HG03025 (cell line): Measurements from ENCODE around the gene EGLN1.

Experiments
- ATAC-seq: cut with Tn5 transposase; IDR thresholded peaks from one replicate; pipeline ENCODE4 v1.9.1; 2021; ENCODE audit warnings: mild to moderate bottlenecking, moderate library complexity; ENCODE audit not compliant: unreplicated experiment, low FRiP score

The EGLN1 gene

DNA sequence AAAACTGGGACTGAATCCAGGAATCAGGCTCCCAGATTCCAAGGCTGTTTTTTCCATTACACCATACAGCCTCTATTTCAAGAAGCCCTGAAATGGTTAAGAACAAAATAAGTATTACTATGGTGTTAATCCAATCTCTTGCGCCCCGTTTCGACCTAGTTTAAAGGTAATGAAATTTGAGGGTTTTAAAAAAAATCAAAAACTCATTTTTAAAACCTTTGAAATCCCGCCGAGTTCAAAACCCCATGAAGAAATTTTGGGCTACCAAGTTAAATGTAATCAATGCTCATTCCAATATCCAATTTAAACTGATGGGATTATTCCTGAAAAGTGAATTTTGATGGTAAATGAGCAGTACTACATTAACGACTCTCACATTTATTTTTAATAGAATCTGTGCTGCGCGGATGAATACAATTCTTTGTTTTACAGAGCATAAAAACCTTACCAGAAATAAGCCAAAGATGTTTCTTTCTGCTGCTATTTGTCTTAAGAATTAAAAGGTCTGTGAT, 767 bp upstream of the EGLN1 start:
- no peak for ATAC-seq

DNA sequence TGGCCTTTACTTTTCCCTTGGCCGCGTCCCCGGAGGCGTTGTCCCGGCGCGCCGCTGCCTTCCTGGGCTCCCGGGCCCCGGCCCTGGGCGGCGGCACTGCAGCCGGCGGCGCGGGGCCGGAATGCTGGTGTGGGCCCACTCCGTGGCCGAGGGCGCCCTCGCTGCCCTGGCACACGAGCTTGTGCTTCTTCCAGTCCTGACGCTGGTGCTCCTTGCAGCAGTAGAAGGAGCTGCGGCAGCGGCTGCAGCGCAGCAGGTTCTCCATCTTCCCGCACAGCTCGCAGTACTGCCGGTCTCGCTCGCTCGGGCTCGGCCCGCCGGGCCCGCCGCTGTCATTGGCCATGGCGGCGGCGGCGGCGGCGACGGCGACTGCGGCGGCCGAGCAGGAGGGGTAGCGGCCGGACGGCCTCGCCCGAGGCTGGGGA, 529 bp downstream of the EGLN1 start:
- peak; percentile 30 for ATAC-seq

DNA sequence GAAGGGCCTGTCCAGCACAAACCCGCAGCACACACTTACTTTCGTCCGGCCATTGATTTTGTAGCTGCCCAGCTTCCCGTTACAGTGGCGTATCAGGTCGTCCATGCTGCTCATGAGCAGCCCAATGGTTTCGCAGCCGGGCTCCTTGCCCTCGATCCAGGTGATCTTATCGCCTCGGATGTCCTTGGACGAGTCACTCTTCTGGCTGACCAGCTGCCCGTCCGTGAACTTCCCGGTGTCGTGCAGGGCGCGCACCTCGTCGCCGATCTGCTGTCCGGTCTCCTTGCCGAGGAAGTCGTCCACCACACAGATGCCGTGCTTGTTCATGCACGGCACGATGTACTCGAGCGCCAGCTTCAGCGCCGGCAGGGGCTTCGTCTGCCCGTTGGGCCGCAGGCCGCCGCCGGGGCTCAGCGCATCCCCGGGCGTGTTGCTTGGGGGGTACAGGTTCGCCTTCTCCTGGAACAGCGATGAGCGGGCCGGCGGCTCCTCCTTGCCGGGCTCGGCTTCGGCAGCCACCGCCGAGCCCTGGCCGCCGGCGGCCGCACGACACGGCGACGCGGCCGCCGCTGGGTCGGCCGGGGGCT, 1.0 kb downstream of the EGLN1 start:
- peak; percentile 7 for ATAC-seq

DNA sequence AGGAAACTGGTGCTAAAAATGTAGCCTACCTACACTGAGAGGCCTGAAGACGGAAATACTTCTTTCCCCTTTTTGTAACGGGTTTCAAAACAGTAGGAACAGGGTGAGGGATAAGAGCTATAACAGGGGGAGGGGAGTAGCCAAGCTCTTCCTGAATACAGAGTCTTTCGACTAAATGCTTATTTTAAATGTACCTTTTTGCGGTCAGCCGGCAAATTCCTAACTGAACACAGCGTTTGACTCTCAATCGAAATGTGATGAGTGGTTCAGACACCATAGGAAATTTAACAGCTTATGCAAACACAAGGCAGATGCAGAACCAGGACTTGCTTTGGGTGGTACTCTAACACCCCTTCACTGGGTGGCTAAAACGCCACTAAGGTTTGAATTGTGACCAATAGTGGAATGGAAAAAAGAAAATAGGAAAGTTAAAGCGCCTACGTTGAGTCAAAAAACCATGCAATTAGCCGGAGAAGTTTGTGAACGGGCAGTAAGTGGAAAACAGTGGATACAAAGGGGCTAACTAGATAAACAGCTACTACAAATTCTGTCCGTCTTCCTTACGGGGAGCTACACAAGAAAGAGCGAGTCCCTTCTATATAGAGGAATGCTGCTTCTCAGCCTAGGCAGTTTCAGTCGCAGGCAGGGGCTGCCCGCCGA, 1.7 kb downstream of the EGLN1 start:
- ATAC-seq = no peak

DNA sequence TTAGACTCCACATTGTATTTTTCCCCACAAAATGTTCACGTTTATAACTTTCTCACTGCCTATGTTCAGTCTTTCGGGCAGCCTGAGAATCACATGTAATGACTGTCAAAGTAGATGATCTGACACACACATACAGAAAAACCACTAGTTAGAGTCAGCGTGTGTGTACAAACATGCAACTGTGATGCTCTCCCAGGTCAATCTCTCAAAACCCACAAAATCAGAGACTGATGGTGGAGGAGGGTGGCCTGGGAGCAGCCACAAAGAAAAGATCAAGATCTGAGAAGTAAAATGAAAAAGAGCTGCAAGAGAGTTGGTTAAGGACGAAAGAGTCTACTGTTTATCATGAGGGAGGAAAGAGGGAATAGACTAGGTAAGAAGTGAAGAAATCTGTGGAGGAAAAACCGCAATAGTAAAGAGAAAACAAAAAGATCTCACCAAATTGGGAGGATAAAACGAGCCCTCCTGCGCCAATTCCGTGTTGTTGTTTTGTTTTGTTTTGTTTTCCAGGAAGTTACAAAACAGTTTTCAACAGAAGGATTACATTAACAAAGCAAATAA, 2.3 kb downstream of the EGLN1 start:
- ATAC-seq = no peak

DNA sequence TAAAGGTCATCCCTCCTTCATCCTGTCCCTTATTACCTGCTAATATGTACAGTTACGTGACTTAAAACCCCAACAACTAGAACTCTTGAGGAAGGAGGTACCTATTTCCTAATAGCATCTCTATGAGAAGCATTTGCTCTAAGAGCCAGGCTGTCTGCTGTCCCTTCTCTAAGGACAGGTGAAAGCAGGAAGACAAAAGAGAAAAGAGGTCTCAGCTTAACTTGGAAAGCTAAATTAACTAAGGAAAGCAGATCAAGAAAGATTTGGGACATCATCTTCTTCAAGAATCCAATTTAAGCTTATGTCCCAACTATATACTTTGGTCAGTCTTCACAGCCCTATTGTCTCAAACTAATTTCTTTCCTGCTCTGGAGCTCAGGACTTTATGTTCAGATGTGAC, 2.9 kb downstream of the EGLN1 start:
- ATAC-seq = no peak

DNA sequence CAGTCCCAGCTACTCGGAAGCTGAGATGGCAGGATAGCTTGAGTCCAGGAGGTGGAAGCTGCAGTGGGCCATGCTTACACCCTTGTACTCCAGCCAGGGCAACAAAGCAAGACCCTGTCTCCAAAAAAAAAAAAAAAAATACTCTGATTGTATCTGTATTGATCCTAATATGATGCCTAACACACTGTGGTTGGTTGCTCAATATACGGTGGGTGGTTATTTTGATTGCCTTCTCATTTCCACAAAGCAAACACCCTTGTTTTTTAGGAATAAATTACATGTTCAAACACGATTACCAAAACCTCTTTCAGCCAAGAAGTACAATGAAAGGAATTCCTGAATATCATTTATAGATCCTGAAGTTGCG, 3.4 kb downstream of the EGLN1 start:
- ATAC-seq = no peak

DNA sequence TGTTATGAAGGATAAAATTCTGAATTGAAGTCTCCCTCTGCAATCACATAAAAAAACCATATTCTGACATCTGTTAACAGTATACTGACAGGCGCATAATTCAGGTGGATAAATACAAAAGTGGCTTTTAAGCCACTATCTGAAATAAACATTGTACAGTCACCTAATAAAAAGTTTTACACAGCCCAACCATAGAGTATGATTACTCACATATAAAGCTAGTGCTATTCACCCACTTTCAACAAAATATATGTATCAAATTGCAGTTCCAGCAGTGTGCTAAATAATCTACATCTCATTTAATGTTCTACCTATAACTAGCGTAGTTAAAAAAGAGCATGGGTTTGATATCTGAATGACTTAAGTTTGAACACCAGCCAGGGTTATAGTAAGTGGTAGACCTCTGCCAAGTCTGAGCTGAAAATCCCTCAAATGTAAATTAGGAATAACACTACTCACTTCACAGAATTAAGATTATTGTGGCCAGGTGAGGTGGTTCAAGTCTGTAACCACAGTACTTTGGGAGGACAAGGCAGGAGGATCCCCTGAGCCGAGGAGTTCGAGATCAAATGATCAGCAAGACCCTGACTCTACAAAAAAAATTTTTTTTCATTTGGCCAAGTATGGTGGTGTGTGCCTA, 3.9 kb downstream of the EGLN1 start:
- ATAC-seq = no peak

DNA sequence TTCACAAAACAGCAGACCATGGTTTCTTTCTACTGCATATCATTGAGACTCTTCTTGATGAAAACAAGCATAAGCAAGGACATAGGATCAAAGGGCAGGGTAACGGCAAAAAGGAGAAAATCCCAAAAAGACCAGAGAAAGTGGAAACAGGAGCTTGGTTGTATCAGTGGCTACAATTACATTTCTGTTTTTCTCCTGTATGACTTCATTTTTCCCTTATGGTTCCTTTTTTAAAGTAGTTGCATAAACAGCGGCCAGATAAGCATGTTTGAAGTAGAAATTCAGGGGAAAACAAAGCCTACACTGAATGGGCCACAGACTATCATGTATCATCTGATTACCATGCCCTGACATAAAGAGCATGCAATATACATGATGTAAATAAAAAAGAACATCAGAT, 4.6 kb downstream of the EGLN1 start:
- no peak for ATAC-seq

DNA sequence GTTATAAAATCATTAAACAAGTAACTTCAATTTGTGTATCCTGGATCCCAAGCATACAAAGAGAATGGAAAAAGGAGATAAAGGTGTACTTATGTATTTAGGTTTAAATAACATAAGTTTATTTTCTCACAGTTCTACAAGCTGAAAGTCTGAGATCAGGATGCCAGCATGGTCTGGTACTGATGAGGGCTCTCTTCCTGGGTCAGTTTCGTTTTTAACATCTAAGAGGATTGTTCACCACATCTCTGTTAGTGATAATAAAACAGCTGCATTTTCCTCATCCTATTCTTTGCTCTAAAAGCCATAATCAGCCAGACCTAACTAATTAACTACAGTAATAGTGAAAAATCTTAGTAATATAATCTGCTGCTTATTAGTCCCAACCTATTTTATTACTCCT, 5.2 kb downstream of the EGLN1 start:
- no peak for ATAC-seq

DNA sequence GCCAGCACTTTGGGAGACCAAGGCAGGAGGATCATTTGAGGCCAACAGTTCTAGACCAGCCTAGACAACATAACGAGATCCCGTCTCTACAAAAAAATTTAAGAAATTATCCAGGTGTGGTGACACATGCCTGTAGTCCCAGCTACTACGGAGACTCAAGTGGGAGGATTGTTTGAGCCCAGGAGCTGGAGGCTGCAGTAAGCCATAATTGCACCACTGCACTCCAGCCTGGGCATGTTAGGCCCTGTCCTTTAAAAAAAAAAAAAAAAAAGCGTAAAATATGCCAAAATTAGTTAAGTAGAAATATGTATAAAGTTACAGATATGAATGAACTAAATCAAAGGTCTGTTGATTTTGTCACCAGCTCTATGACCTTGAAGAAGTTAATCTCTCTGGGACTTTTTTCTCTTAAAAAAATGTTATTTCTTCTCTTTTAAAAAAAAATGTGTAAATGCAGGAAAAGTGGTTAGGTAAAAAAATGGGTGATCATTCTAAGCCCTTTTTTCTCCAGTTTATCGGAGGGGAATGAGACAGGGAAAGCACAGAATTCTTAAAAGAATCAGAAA, 7.0 kb downstream of the EGLN1 start:
- ATAC-seq = no peak

DNA sequence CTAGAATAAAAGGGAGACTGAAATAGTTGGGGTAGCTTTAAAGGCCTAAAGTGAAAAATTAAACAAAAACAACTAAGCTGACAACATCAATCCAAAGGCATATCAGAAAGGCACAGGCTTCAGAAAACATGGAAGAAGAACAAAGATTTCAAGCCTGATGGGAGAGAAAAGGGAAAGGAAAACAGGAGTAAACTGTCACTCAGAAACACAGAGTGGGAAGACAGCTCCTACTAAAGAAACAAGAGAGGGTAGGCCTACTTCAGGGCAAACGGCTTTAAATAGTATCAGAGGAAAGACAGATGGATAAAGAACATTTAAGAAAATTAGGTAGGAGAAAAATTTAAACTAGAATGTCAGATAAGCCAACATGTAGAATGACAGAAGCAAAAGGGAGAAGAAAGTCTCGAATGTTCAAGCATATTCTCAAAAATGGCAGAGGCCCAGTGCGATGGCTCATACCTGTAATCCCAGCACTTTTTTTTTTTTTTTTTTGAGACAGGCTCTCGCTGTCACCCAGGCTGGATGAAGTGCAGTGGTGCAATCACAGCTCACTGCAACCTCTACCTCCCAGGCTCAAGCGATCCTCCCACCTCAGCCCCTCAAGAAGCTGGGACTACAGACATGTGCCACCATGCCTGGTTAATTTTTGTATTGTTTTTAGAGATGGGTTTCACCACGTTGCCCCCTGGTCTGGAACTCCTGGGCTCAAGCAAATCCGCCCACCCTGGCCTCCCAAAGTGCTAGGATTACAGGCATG, 7.6 kb downstream of the EGLN1 start:
- no peak for ATAC-seq

DNA sequence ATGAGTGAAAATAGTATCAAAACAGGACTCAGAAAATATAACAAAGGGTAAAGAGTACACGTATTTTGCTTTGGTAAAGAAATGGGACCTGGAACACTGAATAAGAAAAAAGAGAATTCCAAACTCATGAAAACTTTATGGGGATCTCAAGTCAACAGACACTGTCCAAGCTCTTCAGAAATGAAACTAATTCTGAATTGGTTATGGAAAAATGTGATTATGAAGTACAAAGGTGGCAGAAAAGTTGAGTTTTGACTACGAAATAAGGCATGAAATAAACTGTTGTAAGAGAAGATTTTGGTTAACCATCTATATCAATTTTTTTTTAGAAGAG, 8.4 kb downstream of the EGLN1 start:
- ATAC-seq = no peak

DNA sequence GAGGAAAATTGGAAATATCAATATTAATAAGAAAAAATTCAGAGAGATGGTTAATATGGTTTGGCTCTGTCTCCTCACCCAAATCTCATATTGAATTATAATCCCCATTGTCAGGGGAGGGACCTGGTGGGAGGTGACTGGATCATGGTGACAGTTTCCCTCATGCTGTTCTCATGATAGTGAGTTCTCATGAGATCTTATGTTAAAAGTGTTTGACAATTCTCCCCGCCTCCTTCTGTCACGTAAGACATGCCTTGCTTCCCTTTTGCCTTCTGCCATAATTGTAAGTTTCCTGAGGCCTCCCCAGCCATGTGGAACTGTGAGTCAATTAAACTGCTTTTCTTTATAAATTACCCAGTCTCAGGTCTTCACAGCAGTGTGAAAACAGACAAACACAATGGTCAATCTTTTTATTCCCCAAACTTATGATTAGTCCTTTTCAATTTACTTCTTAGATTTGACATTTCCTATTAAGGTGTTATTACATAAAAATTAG, 11.0 kb downstream of the EGLN1 start:
- no peak for ATAC-seq

DNA sequence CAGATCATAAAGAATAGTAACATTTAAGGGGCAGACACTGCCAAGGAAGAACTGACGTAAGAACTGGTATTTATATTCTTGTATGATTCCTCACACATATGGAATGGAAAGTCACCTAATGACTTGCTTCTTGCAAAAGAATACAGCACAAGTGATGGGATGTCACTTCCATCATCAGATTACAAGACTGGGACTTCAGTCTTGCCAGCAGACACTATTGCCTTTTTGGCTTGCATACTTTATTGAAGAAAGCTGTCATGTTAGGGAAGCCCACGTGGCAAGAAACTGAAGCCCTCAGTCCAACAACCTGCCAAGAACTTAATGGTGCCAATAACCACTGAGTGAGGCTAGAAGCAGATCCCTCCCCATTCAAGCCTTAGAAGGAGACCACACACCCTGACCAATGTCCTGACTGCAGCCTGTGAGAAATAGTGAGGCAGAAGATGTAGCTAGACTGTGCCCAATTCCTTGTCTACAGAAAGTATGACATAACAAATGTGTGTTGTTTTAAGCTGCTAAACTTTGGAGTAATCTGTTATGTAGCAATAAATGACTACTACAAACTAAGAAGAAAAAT, 12.0 kb downstream of the EGLN1 start:
- ATAC-seq = no peak

DNA sequence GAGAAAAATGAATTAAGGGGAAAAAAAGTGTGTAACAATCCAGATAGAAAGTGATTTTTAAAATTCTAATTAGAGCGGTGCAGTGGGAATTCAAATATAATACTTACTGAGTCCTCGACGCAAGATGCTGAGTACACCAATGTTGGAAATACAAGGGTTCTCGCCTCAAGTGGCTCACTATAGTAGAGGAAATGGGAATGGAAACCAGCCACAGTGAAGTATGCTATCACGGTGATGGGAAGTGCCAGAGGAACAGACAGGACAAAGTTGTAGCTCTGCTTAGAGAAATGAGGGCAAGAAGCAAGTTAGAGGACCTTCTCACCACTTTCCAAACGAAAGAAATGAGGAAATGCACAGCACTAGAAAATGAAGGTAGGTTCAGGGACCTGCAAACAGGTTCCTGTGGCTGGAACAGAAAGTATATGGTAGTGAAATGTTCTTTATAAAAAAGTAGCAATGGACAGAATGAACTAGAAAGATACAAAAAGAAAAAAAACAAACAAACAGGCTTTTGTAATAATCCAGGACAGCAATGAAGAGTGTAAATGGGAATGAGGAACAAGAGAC, 13.5 kb downstream of the EGLN1 start:
- ATAC-seq = no peak

DNA sequence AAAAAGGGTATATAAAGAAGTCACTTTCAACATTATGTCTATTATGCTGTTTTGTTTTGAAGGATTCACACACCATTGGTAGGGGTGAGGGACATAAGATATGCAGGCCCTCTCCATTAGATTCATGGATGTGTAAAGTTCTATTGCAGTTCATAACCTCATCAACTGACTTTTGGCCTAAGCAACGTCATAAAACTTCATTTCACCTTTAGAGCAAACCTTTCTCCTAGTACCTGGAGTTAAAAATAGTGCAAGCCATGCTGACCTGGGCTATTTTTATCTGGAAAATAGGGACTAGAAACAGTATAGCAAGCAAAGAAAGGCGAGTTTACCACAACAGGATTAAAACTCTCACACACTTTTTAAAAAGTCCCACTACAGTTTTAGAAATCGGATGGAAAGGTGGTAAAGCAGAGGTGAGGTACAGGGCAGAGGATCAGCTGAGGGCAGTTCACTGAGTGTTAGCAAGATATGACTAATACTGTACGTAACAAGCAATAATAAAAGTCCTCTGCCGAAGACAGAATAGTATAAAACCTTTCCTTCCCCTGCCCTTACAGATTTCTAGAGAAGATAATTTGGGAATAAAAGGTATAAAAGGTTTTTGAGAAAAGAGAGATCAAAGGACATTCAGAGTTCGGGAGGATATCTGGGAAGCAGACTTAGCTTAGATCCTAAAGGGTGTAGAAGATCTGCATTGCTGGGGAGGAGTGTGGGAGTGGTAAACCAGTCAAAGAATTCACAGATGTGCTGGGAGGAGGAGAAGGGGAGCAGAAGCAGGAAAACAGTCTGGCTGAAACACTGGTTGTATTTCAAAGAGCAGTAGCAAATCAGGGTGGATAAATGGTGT, 14.3 kb downstream of the EGLN1 start:
- ATAC-seq = no peak

DNA sequence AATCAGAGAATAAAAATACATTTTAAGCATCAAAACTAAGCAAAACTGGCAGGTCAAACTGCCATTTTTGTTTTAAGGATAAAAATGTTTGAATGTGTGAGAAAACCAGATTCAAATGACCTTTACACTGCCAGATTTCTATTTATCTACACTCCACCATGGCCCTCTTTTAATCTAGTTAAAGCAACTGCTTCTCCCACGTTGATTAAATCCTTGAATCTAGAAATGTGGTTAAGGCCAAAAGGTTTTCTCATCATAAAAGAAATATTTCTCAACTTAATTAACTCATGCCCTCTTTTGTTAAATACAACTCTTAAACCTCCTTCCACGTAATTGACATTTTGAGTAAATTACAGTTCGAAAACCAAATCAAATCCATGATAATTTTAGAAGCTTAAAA, 15.0 kb downstream of the EGLN1 start:
- no peak for ATAC-seq

DNA sequence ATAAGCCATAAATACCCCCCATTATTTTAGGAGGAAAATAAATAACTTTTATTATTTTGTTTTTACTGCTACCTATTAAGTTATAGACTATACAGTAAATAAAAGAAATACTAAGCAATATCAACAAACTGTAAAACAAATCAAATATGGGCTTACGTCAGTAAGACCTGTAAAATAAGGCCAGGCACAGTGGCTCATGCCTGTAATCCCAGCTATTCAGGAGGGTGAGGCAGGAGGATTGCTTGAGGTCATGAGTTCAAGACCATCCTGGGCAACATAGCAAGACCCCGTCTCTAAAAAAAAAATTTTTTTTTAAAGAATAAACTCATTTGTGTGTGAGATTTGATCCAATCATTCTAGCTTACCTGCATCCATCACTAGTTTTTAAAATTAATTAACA, 17.8 kb downstream of the EGLN1 start:
- ATAC-seq = no peak
